Stomach (tissue), 9 donors: ENCODE data around the gene C5. TPM values are rescaled to one million over a fixed set of nuclear protein-coding genes. Genes with fewer than 3 reads are reported as not detected.

Experiments
- DNase-seq, 2 donors: peaks; one replicate each; pipeline versions ENCODE4 v3.0.0 to v3.0.0-alpha.2; 2013 to 2019
- H3K27ac ChIP-seq, 5 donors: fragments of 200-600 bp in 4 of 5; sonication (generic) in 4 of 5; one replicate each; pipeline ENCODE4 v1.5.1; 2013 to 2019; ENCODE audit warnings: mild to moderate bottlenecking in 1 of 5, moderate library complexity in 1 of 5
- H3K27me3 ChIP-seq, 3 donors: fragments of 200-600 bp; sonication (generic); one replicate each; pipeline ENCODE4 v1.5.1; 2017 to 2019; ENCODE audit warnings: mixed run types in 1 of 3
- H3K36me3 ChIP-seq, 4 donors: fragments of 200-600 bp; sonication (generic); 1 replicate in 3 of 4; 2 replicates in 1 of 4; pipeline ENCODE4 v1.5.1; 2016 to 2019
- H3K4me1 ChIP-seq, 4 donors: fragments of 200-600 bp; sonication (generic); one replicate each; pipeline ENCODE4 v1.5.1; 2016 to 2019
- H3K4me3 ChIP-seq, 4 donors: fragments of 200-600 bp; sonication (generic) in 3 of 4; one replicate each; pipeline ENCODE4 v1.5.1; 2016 to 2019; ENCODE audit warnings: mild to moderate bottlenecking in 1 of 4
- H3K9me3 ChIP-seq, 4 donors: fragments of 200-600 bp; sonication (generic); one replicate each; pipeline ENCODE4 v1.5.1; 2016 to 2019
- EP300 ChIP-seq: sonication (generic); formaldehyde crosslinking; IDR thresholded peaks from one replicate; pipeline ENCODE4 v1.6.1; 2017; ENCODE audit warnings: antibody characterized with exemption
- POLR2A ChIP-seq, 4 donors: fragments of 450-650 bp; IDR thresholded peaks; one replicate each; pipeline ENCODE4 v1.6.1; 2016; ENCODE audit warnings: antibody characterized with exemption in 4 of 4, control low read depth in 2 of 4, mild to moderate bottlenecking in 1 of 4, moderate library complexity in 1 of 4
- POLR2AphosphoS5 ChIP-seq, 3 donors: sonication (generic); formaldehyde crosslinking; IDR thresholded peaks; one replicate each; pipeline ENCODE4 v1.6.1; 2016; ENCODE audit warnings: antibody characterized with exemption in 3 of 3
- WGBS, 5 donors: extraction: QIAGEN DNeasy Blood & Tissue Kit in 3 of 5; methylation state at CpG; one replicate each; pipeline versions ENCODE4 v1.1.5 to v1.1.7; 2013 to 2018; 5-methylcytosine and 5-hydroxymethylcytosine counted together
- intact Hi-C: fragments of 100-400 bp; cut with DNase I; formaldehyde crosslinking; loops from one replicate; pipeline ENCODE4 v1.15.1; 2023; ENCODE audit warnings: low total_unique reads
- polyA plus RNA-seq, 3 donors: library from polyadenylated mRNA; stranded (reverse); fragments of 200-250 nt; gene quantifications; one replicate each; pipeline ENCODE4 v1.2.3, GENCODE V29; 2013
- total RNA-seq, 5 donors: library from RNA; depleted of rRNA; stranded (reverse); fragments of >200 nt; gene quantifications; one replicate each; pipeline versions ENCODE4 v1.1.0 to v1.2.3, GENCODE V29; 2014 to 2016
- TF ChIP-seq, protein P1 (sequence below), 7 experiments: fragments of 450-650 bp in 4 of 7; fragments of 200-600 bp in 3 of 7; sonication (generic) in 3 of 7; IDR thresholded peaks; one replicate each; pipeline ENCODE4 v1.5.1; 2016 to 2019; ENCODE audit warnings: antibody characterized with exemption in 7 of 7, control low read depth in 2 of 7, mild to moderate bottlenecking in 1 of 7
- donor health status: healthy with polysubstance abuse.
- donor health status: Bipolar disorder and iron deficiency.
- donor health status: healthy.

The C5 gene
- total and polyA plus RNA-seq, 8 donors, result 4.0 to 13.4 (median 6.2) TPM

DNA sequence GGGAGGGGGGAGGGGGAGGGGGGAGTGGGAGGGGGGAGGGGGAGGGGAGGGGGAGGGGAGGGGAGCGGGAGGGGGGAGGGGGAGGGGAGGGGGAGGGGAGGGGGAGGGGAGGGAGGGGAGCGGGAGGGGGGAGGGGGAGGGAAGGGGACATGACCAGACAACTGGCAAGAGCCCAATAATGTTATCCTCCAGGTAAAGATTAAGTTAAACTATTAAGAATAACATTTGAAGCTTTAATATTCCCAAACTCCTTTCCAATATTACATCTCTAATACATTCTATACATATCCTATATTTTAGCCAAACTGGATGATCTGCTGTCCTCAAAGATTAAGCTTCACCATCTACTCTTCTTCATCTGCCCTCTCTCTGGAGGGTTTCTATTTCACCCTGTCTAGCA, 25.8 kb downstream of the C5 start:
- Histone ChIP-seq H3K9me3 (no peaks in the 10 kb centered on the region), H3K27ac (no peak overlapping the region), H3K4me1 (peaks cover 0 to 7% (median 0%) of the 10 kb centered on the region in 4 donors), H3K36me3 (peaks cover 0 to 40% (median 19%) of the 10 kb centered on the region in 4 donors), H3K27me3 (no peaks in the 10 kb centered on the region), H3K4me3 (no peak overlapping the region)
- DNase-seq, result no peak
- intact Hi-C loops, result no loop called here
- TF ChIP-seq POLR2A (IDR thresholded peaks at IDR 0.05), result no peak
- TF ChIP-seq POLR2AphosphoS5 (IDR thresholded peaks at IDR 0.05), result no peak
- TF ChIP-seq EP300, result no peak
- TF ChIP-seq, protein P1, sequence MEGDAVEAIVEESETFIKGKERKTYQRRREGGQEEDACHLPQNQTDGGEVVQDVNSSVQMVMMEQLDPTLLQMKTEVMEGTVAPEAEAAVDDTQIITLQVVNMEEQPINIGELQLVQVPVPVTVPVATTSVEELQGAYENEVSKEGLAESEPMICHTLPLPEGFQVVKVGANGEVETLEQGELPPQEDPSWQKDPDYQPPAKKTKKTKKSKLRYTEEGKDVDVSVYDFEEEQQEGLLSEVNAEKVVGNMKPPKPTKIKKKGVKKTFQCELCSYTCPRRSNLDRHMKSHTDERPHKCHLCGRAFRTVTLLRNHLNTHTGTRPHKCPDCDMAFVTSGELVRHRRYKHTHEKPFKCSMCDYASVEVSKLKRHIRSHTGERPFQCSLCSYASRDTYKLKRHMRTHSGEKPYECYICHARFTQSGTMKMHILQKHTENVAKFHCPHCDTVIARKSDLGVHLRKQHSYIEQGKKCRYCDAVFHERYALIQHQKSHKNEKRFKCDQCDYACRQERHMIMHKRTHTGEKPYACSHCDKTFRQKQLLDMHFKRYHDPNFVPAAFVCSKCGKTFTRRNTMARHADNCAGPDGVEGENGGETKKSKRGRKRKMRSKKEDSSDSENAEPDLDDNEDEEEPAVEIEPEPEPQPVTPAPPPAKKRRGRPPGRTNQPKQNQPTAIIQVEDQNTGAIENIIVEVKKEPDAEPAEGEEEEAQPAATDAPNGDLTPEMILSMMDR (IDR thresholded peaks at IDR 0.05), result no peak
- WGBS, 5 donors, result 33 to 80% (median 50%) methylated on average over 1 of the region's 2 CpGs; no CpG with 5 or more reads in 2 of the 5 donors

DNA sequence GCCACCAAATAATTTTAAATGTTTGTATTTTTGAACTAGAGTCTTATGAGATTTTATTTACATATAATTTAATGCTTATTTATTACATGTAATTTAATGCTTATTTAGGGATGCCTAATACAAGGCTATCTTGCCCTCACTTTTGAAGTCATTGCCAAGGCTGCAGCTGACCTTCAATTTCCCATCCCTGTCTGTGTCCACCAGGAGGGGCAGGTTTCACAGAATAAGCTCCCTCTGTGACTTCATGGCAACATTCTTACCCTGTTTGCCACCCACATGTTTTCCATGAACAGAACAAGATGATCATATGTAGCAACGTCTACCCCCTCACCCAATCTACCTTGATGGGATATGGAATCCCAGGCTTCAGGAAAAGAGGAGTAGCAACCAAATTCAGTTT, 27.0 kb downstream of the C5 start:
- H3K4me3 ChIP-seq, result no peak overlapping the region
- TF ChIP-seq, protein P1 (IDR thresholded peaks at IDR 0.05), result no peak
- no peak for TF ChIP-seq POLR2A (IDR thresholded peaks at IDR 0.05)
- TF ChIP-seq EP300, result no peak
- no peak for TF ChIP-seq POLR2AphosphoS5 (IDR thresholded peaks at IDR 0.05)
- 60 to 88% (median 79%) methylated on average over 1 of the region's 1 CpG for WGBS, 5 donors
- DNase-seq, result peak in 1 of 2 donors; percentile 22
- peaks cover 0 to 41% (median 19%) of the 10 kb centered on the region in 4 donors for H3K36me3 ChIP-seq
- H3K27ac ChIP-seq, result no peak overlapping the region
- intact Hi-C loops, result no loop called here
- no peaks in the 10 kb centered on the region for H3K27me3 ChIP-seq
- no peaks in the 10 kb centered on the region for H3K9me3 ChIP-seq
- peaks cover 0 to 7% (median 0%) of the 10 kb centered on the region in 4 donors for H3K4me1 ChIP-seq

DNA sequence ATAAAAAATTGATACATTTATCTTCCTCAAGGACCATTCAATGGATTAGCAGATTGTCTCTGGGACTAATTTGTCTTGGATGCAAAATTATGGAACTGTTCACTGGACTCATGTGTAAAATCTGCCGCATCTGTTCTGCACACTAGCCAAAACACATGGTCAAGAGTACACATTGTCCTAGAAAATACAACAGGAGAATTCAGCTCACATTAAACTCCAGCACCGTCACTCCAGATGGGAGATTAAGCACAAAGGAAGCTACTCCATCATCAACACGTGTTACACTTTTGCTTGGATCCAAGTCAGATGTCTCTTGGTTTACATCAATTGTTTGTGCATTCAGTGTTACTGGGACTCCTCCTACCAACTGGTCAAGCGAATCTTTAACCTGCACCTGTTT, 28.8 kb downstream of the C5 start:
- intact Hi-C loops, result no loop called here
- Histone ChIP-seq H3K9me3 (no peaks in the 10 kb centered on the region), H3K36me3 (peaks cover 0 to 48% (median 21%) of the 10 kb centered on the region in 4 donors), H3K27ac (no peak overlapping the region), H3K4me3 (no peak overlapping the region), H3K27me3 (no peaks in the 10 kb centered on the region), H3K4me1 (peaks cover 0 to under 1% (median 0%) of the 10 kb centered on the region in 4 donors)
- 73 to 78% (median 76%) methylated on average over 4 of the region's 4 CpGs for WGBS, 5 donors
- TF ChIP-seq, protein P1 (IDR thresholded peaks at IDR 0.05), result no peak
- no peak for TF ChIP-seq POLR2A (IDR thresholded peaks at IDR 0.05)
- no peak for TF ChIP-seq EP300
- TF ChIP-seq POLR2AphosphoS5 (IDR thresholded peaks at IDR 0.05), result no peak
- DNase-seq, result peak in 1 of 2 donors; percentile 8

DNA sequence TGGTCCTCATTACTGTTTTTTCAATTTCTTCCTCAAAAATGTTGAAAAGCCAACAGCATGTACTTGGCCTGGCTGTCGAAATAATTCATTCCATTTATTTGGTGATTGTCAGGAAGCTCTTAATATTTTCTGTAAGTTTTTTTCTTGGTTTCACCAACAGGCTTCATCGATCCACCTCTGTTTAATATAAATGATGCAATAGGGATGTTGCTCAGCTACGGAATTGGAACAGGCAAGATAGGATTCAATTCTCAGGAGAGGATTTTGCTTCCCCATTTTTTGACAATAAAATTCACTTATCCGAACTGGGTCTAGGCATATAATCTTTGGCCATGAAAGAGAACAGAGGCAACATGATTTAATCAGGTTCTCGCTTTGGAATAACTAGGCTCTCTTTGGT, 30.8 kb downstream of the C5 start:
- no peak for DNase-seq
- Histone ChIP-seq H3K4me3 (no peak overlapping the region), H3K27me3 (no peaks in the 10 kb centered on the region), H3K27ac (no peak overlapping the region), H3K9me3 (no peaks in the 10 kb centered on the region), H3K36me3 (peaks cover 0 to 59% (median 29%) of the 10 kb centered on the region in 4 donors), H3K4me1 (no peaks in the 10 kb centered on the region)
- intact Hi-C loops, result no loop called here
- TF ChIP-seq EP300 (no peak), POLR2AphosphoS5 (IDR thresholded peaks at IDR 0.05) (no peak), POLR2A (IDR thresholded peaks at IDR 0.05) (no peak)
- TF ChIP-seq, protein P1 (IDR thresholded peaks at IDR 0.05), result no peak
- 75 to 91% (median 75%) methylated on average over 5 of the region's 5 CpGs for WGBS, 5 donors
